Fibroblast of pulmonary artery (primary cell): ENCODE results near the gene EMC8.

Source experiments
- DNase-seq: peaks from one replicate; pipeline ENCODE4 v3.0.0-alpha.2; 2010; ENCODE audit warnings: low read depth
- H3K4me3 ChIP-seq: replicated peaks from 2 replicates; pipeline ENCODE4 v1.5.1; 2011; ENCODE audit warnings: low read depth, mild to moderate bottlenecking, control low read depth, low read length, moderate library complexity
- CTCF ChIP-seq: IDR thresholded peaks from 2 replicates; pipeline ENCODE4 v1.5.1; 2011; ENCODE audit warnings: mild to moderate bottlenecking, control low read depth, low read length, inconsistent platforms; ENCODE audit errors: missing control alignments

Gene EMC8

GRCh38 chr16:85755929-85756768, 43.2 kb downstream of the EMC8 start:
- no peak for DNase-seq
- TF ChIP-seq CTCF, result no peak
- no peak overlapping the region for H3K4me3 ChIP-seq

DNA sequence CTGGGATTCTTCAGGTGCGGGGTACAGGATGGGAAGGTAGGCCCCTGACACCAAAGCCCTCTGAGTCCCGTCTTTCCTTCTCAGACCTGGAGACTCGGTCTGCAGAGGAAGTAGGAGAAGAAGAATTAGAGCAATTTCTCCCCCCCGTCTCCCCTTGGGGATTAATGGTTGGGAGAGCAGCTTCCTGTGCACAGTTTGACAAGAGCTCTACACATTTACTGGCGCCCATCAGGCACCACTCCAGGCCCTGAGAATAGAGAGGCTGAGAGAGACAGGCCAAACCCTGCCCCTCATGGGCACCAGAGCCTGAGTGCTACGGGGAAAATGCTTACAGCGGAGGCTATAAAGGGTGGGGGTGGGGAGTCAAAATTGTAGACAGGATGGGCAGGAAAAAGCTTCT, 44.9 kb downstream of the EMC8 start:
- no peak for DNase-seq

DNA sequence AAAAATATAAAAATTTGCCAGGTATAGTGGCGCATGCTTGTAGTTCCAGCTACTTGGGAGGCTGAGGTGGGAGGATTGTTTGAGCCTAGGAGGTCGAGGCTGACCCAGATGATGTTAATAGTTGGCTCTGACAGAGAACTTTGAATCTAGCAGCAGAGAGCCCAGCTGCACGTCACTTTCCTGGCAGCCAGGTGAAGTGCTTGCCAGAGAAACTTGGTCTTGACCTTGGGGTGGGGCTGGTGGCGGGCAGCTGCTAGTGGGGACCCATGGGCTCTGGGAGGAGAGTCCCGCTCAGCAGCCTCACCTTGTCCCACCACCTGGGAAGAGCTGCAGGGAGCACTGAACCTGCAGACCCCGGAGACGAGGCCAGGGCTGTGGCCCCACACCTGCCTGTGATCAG, 45.4 kb downstream of the EMC8 start:
- H3K4me3 ChIP-seq, result no peak overlapping the region
- TF ChIP-seq CTCF, result no peak
- no peak for DNase-seq

More for the DNA sequence above, 44.9 kb downstream of the EMC8 start:
- no peak for TF ChIP-seq CTCF
- no peak overlapping the region for H3K4me3 ChIP-seq

DNA sequence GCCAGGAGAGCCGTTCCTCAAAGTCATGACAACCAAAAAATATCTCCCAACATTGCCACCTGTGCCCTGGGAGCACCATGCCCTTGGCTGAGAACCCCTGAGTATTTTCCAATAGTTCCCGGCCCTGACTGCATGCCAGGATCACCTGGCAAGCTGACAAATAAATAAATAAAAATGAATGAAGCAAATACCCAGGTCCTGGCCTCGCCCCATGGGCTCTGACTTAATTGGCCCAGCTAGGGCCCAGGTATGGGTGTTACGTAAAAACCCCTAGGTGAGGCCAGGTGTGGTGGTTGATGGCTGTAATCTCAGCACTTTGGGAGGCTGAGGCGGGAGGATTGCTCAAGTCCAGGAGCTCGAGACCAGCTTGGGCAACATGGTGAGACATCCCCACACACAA, 45.8 kb downstream of the EMC8 start:
- DNase-seq, result no peak
- no peak overlapping the region for H3K4me3 ChIP-seq
- no peak for TF ChIP-seq CTCF

GRCh38 chr16:85752511-85753420, 46.6 kb downstream of the EMC8 start:
- H3K4me3 ChIP-seq, result no peak overlapping the region
- DNase-seq, result peak; percentile 68
- peak; percentile 47 for TF ChIP-seq CTCF

DNA sequence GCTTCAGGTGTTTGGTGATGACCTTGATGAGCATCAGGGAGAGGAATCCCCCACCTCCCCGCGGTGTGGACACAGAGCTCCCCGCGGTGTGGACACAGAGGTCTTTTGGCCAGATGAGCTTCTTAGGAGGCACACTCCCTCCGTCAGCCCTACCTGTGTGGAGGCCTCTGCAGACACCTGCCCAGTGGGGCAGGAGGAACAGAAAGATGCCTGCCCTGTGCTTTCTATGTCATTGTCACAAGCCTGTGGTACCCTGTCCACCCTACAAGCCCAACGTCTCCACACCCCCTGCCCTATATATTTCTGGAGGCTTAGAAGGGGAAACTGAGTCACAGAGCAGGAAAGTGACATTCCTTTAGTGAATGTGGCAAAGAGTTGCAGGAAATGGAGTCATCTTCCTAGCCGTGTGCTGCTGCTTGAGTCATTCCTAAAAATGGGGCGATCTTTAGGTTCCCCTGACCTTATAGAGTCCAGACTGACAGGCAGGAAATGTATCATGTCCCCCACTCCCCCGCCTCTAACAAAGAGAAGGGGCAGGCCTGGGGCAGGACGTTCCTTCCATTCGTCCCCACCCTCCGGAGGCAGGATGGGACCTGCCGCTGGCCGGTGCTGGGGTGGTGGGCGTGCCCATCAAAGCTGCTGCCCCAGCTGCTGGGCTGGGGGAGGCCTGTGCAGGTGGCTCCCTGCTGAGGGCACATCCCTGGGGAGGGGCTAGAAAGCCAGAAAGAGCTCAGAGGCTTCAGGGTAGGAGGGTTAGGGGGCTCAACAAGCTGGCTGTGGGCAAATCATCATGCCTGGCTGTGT, 47.4 kb downstream of the EMC8 start:
- no peak overlapping the region for H3K4me3 ChIP-seq
- peak; percentile 37 for DNase-seq
- TF ChIP-seq CTCF, result no peak
